CD1c-positive myeloid dendritic cell (primary cell): Measurements from ENCODE around the gene BCL2.
"Not testable (repeated sequence)": the region's sequence is repeated elsewhere in the genome, so short reads cannot be mapped to it uniquely, and the experiment has no call there.

Source experiments
- DNase-seq: peaks from one replicate; pipeline ENCODE4 v3.0.0-alpha.2; 2016; ENCODE audit errors: extremely low spot score

The BCL2 gene

GRCh38 chr18:63234432-63234831 is 85.1 kb downstream of the BCL2 start:
- no peak for DNase-seq

- no peak for DNase-seq
These were observed 86.2 kb downstream of the BCL2 start for GRCh38 chr18:63233334-63233733.

- DNase-seq = no peak
These were observed 86.7 kb downstream of the BCL2 start for GRCh38 chr18:63232826-63233225.

DNA sequence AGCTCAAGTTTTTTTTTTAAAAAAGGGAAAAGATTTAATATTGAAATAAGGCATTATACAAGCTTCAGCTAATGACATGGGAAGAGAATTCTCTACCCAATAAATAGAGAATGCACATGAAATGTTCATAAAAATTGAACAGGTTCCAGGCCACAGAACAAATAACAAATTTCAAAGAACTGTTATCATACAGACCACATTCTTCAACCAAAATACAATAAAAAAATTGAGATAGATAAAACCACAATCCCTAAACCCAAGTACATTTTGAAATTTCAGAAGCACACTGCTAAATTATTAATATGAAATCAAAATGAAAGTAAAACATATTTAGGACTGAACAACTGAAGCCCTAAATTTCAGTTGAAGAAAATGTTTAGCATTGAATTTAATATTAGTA is 89.6 kb downstream of the BCL2 start:
- DNase-seq = no peak

DNA sequence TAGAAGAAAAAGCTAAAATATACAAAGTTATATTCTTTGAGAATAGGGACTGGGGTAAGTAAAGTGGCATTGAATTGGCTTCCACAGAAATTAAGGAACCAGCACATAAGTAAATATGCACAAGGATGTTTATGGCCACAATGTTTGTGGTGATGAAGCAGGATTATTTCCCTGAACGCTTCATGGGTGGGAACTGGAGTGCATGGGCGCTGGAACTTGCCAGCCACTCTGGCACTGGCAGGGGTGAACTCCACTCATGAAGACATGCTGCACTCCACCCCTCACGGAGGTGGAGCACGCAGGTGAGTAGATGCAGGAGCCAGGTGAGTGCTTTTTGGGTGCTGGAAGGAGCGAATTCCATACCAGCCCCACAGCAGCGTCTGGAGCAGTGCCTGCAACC is 94.1 kb downstream of the BCL2 start:
- DNase-seq = no peak

DNA sequence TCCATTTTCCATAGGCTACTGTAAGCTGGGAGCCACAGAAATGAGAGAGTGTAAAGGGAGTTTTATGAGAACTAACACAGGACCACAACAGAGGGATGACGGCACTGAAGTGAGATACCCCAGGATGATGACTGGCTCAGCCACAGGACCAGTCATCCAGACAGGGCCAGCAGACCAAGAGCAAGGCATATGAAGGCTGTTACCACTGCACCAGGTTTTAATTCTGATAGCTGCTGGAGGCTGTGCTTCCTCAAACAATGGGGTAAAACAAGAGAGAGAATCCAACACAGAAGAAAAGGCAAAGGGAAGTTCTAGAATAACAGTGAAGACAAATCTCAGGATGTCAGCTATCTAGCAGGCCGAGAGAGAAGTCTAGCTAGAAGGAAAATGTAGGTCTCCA is 94.9 kb downstream of the BCL2 start:
- peak; percentile 20 for DNase-seq

GRCh38 chr18:63223837-63224236 is 95.7 kb downstream of the BCL2 start:
- no peak for DNase-seq

- no peak for DNase-seq
These were observed 98.7 kb downstream of the BCL2 start for GRCh38 chr18:63220903-63221302.

DNA sequence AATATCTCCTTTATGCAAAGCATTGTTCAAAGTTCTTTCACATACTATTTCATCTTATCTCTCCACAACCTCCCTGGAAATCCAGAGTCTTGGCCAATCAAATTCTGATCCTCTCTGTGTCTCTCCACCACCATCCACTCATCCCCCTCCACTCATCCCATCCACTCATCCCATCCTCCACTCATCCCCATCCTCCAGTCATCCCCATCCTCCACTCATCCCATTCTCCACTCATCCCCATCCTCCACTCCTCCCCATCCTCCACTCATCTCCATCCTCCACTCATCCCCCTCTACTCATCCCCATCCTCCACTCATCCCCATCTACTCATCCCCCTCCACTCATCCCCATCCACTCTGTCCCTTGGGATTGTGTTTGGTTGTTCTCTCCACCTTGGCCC is 101.1 kb downstream of the BCL2 start:
- DNase-seq = no peak

GRCh38 chr18:63216516-63217311 is 102.9 kb downstream of the BCL2 start:
- no peak for DNase-seq

GRCh38 chr18:63213936-63214671 is 105.5 kb downstream of the BCL2 start:
- DNase-seq = no peak

GRCh38 chr18:63213331-63213900 is 106.2 kb downstream of the BCL2 start:
- DNase-seq = peak; percentile 37

- no peak for DNase-seq
These were observed 109.0 kb downstream of the BCL2 start for GRCh38 chr18:63210521-63210920.

- DNase-seq = no peak
These were observed 110.9 kb downstream of the BCL2 start for GRCh38 chr18:63208676-63209075.

GRCh38 chr18:63207835-63208234 is 111.7 kb downstream of the BCL2 start:
- DNase-seq = no peak

- no peak for DNase-seq
These were observed 112.3 kb downstream of the BCL2 start for GRCh38 chr18:63207143-63207790.

- DNase-seq = no peak
These were observed 113.0 kb downstream of the BCL2 start for GRCh38 chr18:63206433-63207142.

GRCh38 chr18:63205791-63206252 is 113.7 kb downstream of the BCL2 start:
- no peak for DNase-seq

- no peak for DNase-seq
These were observed 116.1 kb downstream of the BCL2 start for GRCh38 chr18:63203497-63203896.

GRCh38 chr18:63202828-63203227 is 116.7 kb downstream of the BCL2 start:
- no peak for DNase-seq

DNA sequence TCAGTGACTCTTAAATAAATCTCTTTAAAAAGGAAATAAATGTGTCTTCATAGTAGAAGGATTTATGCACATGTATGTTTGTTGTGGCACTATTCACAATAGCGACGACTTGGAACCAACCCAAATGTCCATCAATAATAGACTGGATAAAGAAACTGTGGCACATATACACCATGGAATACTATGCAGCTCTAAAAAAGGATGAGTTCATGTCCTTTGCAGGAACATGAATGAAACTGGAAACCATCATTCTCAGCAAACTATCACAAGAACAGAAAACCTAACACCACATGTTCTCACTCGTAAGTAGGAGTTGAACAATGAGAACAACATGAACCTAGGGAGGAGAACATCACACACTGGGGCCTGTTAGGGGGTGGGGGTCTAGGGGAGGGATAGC is 118.1 kb downstream of the BCL2 start:
- DNase-seq = not testable (repeated sequence)
